Cardiac muscle cell (in vitro differentiated cells and primary cell): ENCODE results near the gene DYNC2LI1. TPM values are rescaled to one million over a fixed set of nuclear protein-coding genes. Genes with fewer than 3 reads are reported as not detected.

ENCODE experiments used
- DNase-seq, 2 donors: peaks; one replicate each; pipeline versions ENCODE4 v3.0.0 to v3.0.0-alpha.2; 2010 to 2017; ENCODE audit warnings: low read depth in 1 of 2, low spot score in 1 of 2
- H3K27ac ChIP-seq: fragments of 200-600 bp; sonication (generic); 2 replicates; pipeline ENCODE4 v1.5.1; 2016
- H3K27me3 ChIP-seq: fragments of 200-600 bp; sonication (generic); 2 replicates; pipeline ENCODE4 v1.6.0; 2016; ENCODE audit warnings: control low read depth
- H3K36me3 ChIP-seq: fragments of 200-600 bp; sonication (generic); 2 replicates; pipeline ENCODE4 v1.5.1; 2016; ENCODE audit warnings: control low read depth
- H3K4me1 ChIP-seq: fragments of 200-600 bp; sonication (generic); 2 replicates; pipeline ENCODE4 v1.8.1; 2017; ENCODE audit warnings: low read depth, mild to moderate bottlenecking, mixed run types
- H3K4me3 ChIP-seq: fragments of 200-600 bp; sonication (generic); 2 replicates; pipeline ENCODE4 v1.5.1; 2016; ENCODE audit warnings: mild to moderate bottlenecking
- H3K9me3 ChIP-seq: fragments of 200-600 bp; sonication (generic); 2 replicates; pipeline ENCODE4 v1.5.1; 2017; ENCODE audit warnings: low read depth, mild to moderate bottlenecking, control low read depth
- polyA plus RNA-seq: library from polyadenylated mRNA; unstranded; fragments of >200 nt; fragmentation: Nextera tagmentation; extraction: Ambion mirVana; gene quantifications from 2 replicates; pipeline ENCODE4 v1.2.1, GENCODE V29; 2016
- total RNA-seq: library from RNA; depleted of rRNA; stranded (reverse); fragments of >200 nt; gene quantifications from 2 replicates; pipeline ENCODE4 v1.2.3, GENCODE V29; 2016
- TF ChIP-seq, protein P1 (sequence below): IDR thresholded peaks from 2 replicates; pipeline ENCODE4 v1.5.1; 2012; ENCODE audit warnings: low read depth, mild to moderate bottlenecking, low read length

The DYNC2LI1 gene
- total and polyA plus RNA-seq, 2 experiments from 2014 or later: 44.7 to 46.2 TPM

DNA sequence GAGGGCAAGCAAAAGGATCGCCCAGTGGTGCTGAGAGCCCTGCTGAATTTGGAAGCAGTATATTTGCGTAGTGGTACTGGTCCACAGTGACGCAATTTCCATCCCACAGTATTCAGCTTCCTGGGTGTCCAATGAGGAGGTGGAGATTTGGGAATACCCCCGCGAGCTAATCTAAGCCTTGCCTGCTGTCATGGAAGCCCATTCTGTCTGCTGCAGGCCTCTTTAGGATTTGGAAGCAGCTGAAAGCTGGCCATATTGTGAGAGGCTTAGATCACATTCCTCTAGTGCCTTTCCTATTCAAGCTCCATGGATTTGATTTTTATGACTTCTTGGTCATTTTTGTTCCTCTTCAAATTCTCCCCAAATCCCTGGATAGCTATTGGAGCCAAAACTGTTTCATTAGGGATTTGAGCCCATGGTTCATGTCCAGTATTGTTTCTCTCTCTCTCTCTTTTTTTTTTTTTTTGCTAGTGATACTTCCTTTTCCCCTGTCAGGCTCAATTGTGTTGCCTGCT, 22.3 kb upstream of the DYNC2LI1 start:
- no peak overlapping the region for H3K4me3 ChIP-seq
- H3K9me3 ChIP-seq: no peaks in the 10 kb centered on the region
- no peak overlapping the region for H3K27ac ChIP-seq
- TF ChIP-seq, protein P1, sequence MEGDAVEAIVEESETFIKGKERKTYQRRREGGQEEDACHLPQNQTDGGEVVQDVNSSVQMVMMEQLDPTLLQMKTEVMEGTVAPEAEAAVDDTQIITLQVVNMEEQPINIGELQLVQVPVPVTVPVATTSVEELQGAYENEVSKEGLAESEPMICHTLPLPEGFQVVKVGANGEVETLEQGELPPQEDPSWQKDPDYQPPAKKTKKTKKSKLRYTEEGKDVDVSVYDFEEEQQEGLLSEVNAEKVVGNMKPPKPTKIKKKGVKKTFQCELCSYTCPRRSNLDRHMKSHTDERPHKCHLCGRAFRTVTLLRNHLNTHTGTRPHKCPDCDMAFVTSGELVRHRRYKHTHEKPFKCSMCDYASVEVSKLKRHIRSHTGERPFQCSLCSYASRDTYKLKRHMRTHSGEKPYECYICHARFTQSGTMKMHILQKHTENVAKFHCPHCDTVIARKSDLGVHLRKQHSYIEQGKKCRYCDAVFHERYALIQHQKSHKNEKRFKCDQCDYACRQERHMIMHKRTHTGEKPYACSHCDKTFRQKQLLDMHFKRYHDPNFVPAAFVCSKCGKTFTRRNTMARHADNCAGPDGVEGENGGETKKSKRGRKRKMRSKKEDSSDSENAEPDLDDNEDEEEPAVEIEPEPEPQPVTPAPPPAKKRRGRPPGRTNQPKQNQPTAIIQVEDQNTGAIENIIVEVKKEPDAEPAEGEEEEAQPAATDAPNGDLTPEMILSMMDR: no peak
- H3K27me3 ChIP-seq: no peaks in the 10 kb centered on the region
- DNase-seq: no peak
- no peaks in the 10 kb centered on the region for H3K4me1 ChIP-seq
- no peaks in the 10 kb centered on the region for H3K36me3 ChIP-seq

DNA sequence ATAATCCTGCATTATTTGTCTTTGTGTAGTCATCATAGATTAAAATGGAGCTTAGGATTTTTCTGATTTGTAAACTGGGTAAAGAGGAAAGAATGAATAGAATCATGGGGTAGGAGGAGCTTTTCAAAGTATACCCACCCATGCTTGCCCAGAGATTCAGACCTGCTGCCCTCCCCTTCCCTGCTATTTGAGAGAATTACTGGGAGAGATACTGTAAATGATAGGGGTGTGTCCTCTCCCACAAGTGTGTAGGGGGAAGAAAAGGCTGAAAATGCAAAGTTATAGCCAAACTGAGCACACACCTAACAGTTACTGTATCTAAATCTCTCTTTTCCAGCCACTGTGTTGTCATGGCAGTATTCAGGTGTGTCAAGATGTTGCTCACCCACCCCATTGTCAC, 21.5 kb upstream of the DYNC2LI1 start:
- TF ChIP-seq, protein P1: no peak
- no peak overlapping the region for H3K4me3 ChIP-seq
- no peaks in the 10 kb centered on the region for H3K9me3 ChIP-seq
- no peak overlapping the region for H3K27ac ChIP-seq
- DNase-seq: no peak
- no peaks in the 10 kb centered on the region for H3K36me3 ChIP-seq
- H3K4me1 ChIP-seq: no peaks in the 10 kb centered on the region
- H3K27me3 ChIP-seq: no peaks in the 10 kb centered on the region

DNA sequence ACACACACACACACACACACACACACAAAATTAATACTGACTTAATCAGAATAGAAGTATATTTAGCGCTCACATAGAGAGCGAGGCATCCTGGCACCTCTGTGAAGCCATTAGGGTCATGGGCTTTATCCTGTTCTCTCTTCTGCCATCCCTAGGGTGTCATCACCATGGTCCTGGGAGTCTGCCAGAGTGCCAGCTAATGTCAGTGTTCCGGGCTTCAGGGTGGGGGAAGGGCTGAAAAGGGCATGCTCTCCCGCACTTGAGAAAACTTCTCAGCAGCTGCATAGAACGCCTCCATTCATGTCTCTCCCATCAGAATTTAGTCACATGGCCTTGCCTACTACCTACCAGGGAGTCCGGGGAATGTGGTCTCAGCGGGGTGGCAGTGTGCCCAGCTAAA, 19.7 kb upstream of the DYNC2LI1 start:
- DNase-seq: no peak
- Histone ChIP-seq H3K4me1 (no peaks in the 10 kb centered on the region), H3K4me3 (no peak overlapping the region), H3K9me3 (no peaks in the 10 kb centered on the region), H3K36me3 (no peaks in the 10 kb centered on the region), H3K27ac (no peak overlapping the region), H3K27me3 (no peaks in the 10 kb centered on the region)
- TF ChIP-seq, protein P1: no peak

DNA sequence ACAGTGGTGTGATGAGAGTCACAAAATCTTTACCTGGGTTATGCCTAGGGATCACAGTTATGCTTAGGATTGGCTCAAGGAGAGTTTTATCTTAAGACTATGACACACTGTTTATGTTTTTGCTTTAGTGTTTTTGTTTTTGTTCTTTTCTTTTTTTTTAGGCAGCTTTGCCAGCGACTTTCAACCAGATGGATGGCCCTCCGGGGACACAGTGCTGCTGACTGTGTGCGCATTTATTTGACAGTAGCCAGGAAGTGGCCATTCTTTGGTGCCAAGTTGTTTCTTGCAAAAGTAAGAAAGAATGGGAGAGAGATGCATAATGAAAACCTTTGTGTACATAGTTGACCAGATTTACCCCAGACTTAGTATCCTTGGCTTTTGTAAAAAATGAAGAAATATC, 15.1 kb upstream of the DYNC2LI1 start:
- TF ChIP-seq, protein P1: no peak
- Histone ChIP-seq H3K4me3 (no peak overlapping the region), H3K4me1 (no peaks in the 10 kb centered on the region), H3K27me3 (no peaks in the 10 kb centered on the region), H3K9me3 (no peaks in the 10 kb centered on the region), H3K27ac (no peak overlapping the region), H3K36me3 (no peaks in the 10 kb centered on the region)
- peak in 1 of 2 donors; percentile 54 for DNase-seq

DNA sequence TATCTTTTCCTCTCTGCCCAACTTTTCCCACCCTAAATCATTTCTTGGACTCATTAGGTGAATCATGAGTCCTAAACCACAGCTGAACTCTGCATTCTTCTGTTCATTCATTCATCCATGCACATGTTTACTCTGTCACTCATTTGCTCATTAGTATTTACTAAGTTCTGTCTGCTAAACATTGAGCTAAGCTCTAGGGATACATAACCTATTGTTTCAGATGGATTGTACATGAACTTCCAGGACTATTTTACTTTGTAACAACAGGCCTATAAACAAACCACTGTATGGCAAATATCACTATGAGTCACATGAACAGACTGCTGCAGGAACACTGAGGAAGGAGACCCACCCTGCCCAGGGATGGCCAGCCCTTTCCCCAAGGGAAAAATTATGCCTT, 14.6 kb upstream of the DYNC2LI1 start:
- DNase-seq: peak in 1 of 2 donors; percentile 32
- Histone ChIP-seq H3K36me3 (no peaks in the 10 kb centered on the region), H3K9me3 (no peaks in the 10 kb centered on the region), H3K27me3 (no peaks in the 10 kb centered on the region), H3K27ac (no peak overlapping the region), H3K4me1 (no peaks in the 10 kb centered on the region), H3K4me3 (no peak overlapping the region)
- TF ChIP-seq, protein P1: no peak

DNA sequence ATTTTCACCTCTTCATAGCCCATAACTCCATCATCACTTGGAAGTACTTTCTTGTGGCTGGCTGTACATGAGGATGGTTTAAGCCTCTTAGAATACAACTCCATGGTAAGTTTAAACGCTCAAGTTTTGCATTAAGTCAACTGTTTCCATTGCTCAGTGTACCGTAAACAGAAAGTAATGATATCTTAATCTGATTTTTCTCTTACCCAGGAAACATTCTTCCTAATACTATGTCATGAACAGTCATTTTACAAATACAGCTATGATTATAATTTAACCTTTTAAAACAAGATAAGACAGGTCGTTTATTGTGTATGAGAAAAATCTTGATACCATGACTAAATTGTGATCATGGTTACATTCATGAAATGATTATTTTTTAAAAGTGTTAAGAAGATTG, 11.6 kb upstream of the DYNC2LI1 start:
- Histone ChIP-seq H3K36me3 (no peaks in the 10 kb centered on the region), H3K4me1 (no peaks in the 10 kb centered on the region), H3K27ac (no peak overlapping the region), H3K27me3 (no peaks in the 10 kb centered on the region), H3K4me3 (no peak overlapping the region), H3K9me3 (no peaks in the 10 kb centered on the region)
- TF ChIP-seq, protein P1: no peak
- DNase-seq: no peak
